Ovary (tissue), 9 donors: ENCODE measurements around the gene RETN. TPM values are rescaled to one million over a fixed set of nuclear protein-coding genes. Genes with fewer than 3 reads are reported as not detected.

Experiments
- DNase-seq, 5 donors: peaks; one replicate each; pipeline ENCODE4 v3.0.0-alpha.2; 2019 to 2020
- H3K27ac ChIP-seq, 2 donors: fragments of 200-600 bp; one replicate each; pipeline versions ENCODE4 v1.5.1 to v1.8.0; 2019 to 2022
- H3K27me3 ChIP-seq: fragments of 200-600 bp; one replicate; pipeline ENCODE4 v1.8.0; 2022
- H3K36me3 ChIP-seq: fragments of 200-600 bp; sonication (generic); one replicate; pipeline ENCODE4 v1.5.1; 2019
- H3K4me1 ChIP-seq: one replicate; pipeline ENCODE4 v1.8.1; 2013; ENCODE audit warnings: mild to moderate bottlenecking, moderate library complexity; ENCODE audit not compliant: insufficient read depth
- H3K4me3 ChIP-seq: fragments of 200-600 bp; sonication (generic); one replicate; pipeline ENCODE4 v1.5.1; 2017
- H3K9me3 ChIP-seq, 2 donors: fragments of 200-600 bp in 1 of 2; sonication (generic) in 1 of 2; one replicate each; pipeline versions ENCODE4 v1.5.1 to v1.8.1; 2013 to 2019; ENCODE audit warnings: mild to moderate bottlenecking in 1 of 2, moderate library complexity in 1 of 2
- EP300 ChIP-seq: sonication (generic); formaldehyde crosslinking; IDR thresholded peaks from one replicate; pipeline ENCODE4 v1.6.1; 2017; ENCODE audit warnings: antibody characterized with exemption
- POLR2A ChIP-seq: fragments of 450-650 bp; IDR thresholded peaks from one replicate; pipeline ENCODE4 v1.6.1; 2017; ENCODE audit warnings: antibody characterized with exemption, mild to moderate bottlenecking, moderate library complexity
- WGBS, 3 donors: extraction: QIAGEN DNeasy Blood & Tissue Kit in 1 of 3; methylation state at CpG; one replicate each; pipeline versions ENCODE4 v1.1.5 to v1.1.7; 2013 to 2017; 5-methylcytosine and 5-hydroxymethylcytosine counted together
- intact Hi-C, 4 donors: fragments of 100-400 bp; cut with DNase I; formaldehyde crosslinking; loops; one replicate each; pipeline versions ENCODE4 v1.11.0 to v1.15.1; 2022 to 2023
- polyA plus RNA-seq, 2 donors: library from polyadenylated mRNA; stranded (reverse); fragments of 200-250 nt in 1 of 2; fragments of 350-450 nt in 1 of 2; fragmentation: Illumina TruSeq in 1 of 2; extraction: RNeasy Lipid Tissue Mini Kit (QIAGEN cat#74804) in 1 of 2; gene quantifications; one replicate each; pipeline ENCODE4 v1.2.3, GENCODE V29; 2013 to 2014
- total RNA-seq, 7 donors: library from RNA; depleted of rRNA in 2 of 7; stranded (reverse); fragments of >200 nt in 2 of 7; fragmentation: NEBNext Ultra II Directional in 3 of 7; extraction: Animal tissue kit (Norgen Biotek cat#: 25700) in 3 of 7; gene quantifications; one replicate each; pipeline versions ENCODE4 v1.1.0 to v1.2.4, GENCODE V29; 2016 to 2023
- TF ChIP-seq, protein P1 (sequence below), 3 donors: fragments of 450-650 bp in 2 of 3; fragments of 200-600 bp in 1 of 3; IDR thresholded peaks; one replicate each; pipeline versions ENCODE4 v1.5.1 to v1.8.0; 2016 to 2022; ENCODE audit warnings: antibody characterized with exemption in 3 of 3, mild to moderate bottlenecking in 1 of 3
- donor health status: DM: no; HTN: no; CAD: no; lungs with moderate emphysema.
- donor health status: DM: no; HTN: no; CAD: no.
- donor health status: Bipolar disorder and iron deficiency.
- donor health status: DM: yes; HTN: yes; CAD: no.
- donor health status: DM: no; HTN: no; CAD: no.
- donor health status: DM: yes; HTN: yes; CAD: no.

The RETN gene
- total and polyA plus RNA-seq, 9 donors, result 0.46 to 0.52 (median 0.48) TPM; not detected in 6

DNA sequence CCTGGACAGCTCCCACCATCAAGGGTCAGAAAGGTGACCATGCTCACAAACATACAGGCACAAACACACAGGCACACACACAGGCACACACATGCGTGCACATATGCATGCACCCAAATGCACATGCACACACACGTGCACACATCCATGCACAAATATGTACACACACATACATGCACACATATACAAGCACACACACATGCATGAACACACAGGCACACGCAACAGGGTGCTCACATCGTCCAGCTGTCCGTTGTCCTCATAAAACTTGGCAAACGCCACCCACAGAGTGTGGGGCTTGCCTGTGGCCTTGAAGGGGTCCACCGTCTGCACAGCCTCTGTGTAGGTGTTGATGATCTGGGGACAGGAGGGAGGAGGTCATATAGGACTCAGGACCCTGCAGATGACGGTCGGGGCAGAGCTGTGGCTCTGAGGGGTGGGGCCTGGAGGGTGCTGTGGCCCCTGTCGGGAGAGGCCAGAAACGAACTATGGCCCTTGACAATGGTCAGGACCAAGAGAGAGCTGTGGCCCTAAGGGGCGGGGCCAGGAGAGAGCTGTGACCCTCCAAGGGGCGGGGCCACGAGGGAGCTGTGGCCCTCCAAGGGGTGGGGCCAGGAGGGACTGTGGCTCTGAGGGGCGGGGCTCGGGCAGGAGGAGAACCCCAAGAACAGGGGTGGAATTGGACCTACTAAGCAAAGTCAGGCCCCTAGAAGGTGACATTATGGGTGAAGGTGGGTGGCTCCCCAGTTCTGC, 45.7 kb upstream of the RETN start:
- no peaks in the 10 kb centered on the region for H3K36me3 ChIP-seq

DNA sequence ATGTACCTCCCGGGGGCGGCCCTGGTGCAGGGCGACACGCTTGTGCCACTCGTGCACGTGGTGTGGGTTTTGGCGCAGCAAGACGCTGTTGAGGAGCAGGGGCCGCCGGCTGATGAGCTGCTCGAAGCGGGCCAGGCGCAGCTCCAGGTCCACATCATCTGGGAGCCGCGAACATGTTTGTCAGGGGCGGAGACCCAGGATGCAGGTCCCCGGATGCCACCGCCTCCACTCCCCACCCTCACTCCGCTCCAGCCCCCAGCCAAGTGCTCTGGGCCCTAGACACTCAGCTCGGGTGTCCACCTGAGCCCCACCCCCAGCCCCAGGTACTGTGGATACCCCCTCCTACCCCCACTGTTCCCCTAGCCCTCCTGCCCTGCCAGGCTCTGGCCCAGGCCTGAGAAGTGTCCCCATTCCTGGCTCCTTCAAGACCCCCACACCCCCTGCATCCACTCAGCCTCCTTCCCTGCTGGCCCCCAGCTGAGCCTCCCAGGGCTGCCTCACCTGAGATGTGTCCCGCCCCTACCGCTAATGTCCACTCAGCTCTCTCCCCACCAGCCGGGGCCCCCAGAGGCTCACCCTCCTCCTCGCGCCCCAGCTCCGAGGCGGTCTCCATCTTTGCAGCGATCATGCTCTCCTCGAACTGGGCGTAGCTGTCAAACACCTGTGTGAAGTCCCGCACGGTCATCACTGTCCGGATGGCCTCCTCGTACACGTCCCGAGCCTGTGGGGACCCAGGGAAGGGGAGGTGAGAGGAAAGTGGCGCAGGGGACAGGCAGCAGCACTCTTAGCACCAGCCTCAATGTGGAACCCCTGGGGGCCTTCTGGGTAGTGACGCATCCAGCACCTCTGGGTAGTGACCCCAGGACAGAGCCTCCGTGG, 44.9 kb upstream of the RETN start:
- no peaks in the 10 kb centered on the region for H3K9me3 ChIP-seq
- no peak for DNase-seq
- intact Hi-C loops, result no loop called here
- no peak overlapping the region for H3K4me3 ChIP-seq
- TF ChIP-seq, protein P1, sequence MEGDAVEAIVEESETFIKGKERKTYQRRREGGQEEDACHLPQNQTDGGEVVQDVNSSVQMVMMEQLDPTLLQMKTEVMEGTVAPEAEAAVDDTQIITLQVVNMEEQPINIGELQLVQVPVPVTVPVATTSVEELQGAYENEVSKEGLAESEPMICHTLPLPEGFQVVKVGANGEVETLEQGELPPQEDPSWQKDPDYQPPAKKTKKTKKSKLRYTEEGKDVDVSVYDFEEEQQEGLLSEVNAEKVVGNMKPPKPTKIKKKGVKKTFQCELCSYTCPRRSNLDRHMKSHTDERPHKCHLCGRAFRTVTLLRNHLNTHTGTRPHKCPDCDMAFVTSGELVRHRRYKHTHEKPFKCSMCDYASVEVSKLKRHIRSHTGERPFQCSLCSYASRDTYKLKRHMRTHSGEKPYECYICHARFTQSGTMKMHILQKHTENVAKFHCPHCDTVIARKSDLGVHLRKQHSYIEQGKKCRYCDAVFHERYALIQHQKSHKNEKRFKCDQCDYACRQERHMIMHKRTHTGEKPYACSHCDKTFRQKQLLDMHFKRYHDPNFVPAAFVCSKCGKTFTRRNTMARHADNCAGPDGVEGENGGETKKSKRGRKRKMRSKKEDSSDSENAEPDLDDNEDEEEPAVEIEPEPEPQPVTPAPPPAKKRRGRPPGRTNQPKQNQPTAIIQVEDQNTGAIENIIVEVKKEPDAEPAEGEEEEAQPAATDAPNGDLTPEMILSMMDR (IDR thresholded peaks at IDR 0.05), result no peak
- no peak for TF ChIP-seq POLR2A
- no peak for TF ChIP-seq EP300
- 89 to 91% (median 89%) methylated on average over 39 of the region's 39 CpGs for WGBS, 3 donors
- peaks cover 7% of the 10 kb centered on the region for H3K4me1 ChIP-seq
- H3K27ac ChIP-seq, result no peak overlapping the region
- H3K36me3 ChIP-seq, result no peaks in the 10 kb centered on the region
- no peaks in the 10 kb centered on the region for H3K27me3 ChIP-seq

More for the DNA sequence above, 45.7 kb upstream of the RETN start:
- WGBS, 3 donors, result 76 to 84% (median 76%) methylated on average over 16 of the region's 16 CpGs
- Histone ChIP-seq H3K27ac (no peak overlapping the region), H3K27me3 (no peaks in the 10 kb centered on the region), H3K4me3 (no peak overlapping the region), H3K4me1 (peaks cover 3% of the 10 kb centered on the region), H3K9me3 (no peaks in the 10 kb centered on the region)
- DNase-seq, result no peak
- TF ChIP-seq EP300 (no peak), POLR2A (no peak)
- TF ChIP-seq, protein P1 (IDR thresholded peaks at IDR 0.05), result no peak
- intact Hi-C loops, result no loop called here

DNA sequence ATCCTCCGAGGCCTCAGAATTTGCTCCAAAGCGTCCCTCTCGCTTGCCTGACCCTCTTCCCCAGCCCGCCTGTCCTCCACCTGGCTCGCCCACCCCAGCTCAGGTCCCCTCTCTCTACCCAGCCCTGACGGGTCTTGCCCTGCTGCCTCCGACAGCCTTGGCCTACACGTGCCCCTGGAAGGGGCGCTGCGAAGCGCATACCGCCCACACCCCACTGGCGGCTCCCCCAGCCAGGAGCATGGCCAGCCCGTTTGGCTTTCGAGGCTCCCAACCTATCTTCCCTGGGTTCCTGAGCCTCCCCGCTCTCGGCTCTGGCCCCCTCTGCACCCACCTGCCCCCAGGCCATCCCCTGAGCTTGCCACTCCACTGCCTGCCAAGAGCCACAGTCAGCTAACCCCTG, 44.0 kb upstream of the RETN start:
- Histone ChIP-seq H3K4me3 (no peak overlapping the region), H3K9me3 (no peaks in the 10 kb centered on the region), H3K27me3 (no peaks in the 10 kb centered on the region), H3K36me3 (no peaks in the 10 kb centered on the region), H3K4me1 (peaks cover 7% of the 10 kb centered on the region), H3K27ac (no peak overlapping the region)
- no peak for DNase-seq
- WGBS, 3 donors, result 79 to 82% (median 81%) methylated on average over 16 to 17 of the region's 17 CpGs
- intact Hi-C loops, result no loop called here
- TF ChIP-seq, protein P1 (IDR thresholded peaks at IDR 0.05), result no peak
- no peak for TF ChIP-seq EP300
- TF ChIP-seq POLR2A, result no peak

DNA sequence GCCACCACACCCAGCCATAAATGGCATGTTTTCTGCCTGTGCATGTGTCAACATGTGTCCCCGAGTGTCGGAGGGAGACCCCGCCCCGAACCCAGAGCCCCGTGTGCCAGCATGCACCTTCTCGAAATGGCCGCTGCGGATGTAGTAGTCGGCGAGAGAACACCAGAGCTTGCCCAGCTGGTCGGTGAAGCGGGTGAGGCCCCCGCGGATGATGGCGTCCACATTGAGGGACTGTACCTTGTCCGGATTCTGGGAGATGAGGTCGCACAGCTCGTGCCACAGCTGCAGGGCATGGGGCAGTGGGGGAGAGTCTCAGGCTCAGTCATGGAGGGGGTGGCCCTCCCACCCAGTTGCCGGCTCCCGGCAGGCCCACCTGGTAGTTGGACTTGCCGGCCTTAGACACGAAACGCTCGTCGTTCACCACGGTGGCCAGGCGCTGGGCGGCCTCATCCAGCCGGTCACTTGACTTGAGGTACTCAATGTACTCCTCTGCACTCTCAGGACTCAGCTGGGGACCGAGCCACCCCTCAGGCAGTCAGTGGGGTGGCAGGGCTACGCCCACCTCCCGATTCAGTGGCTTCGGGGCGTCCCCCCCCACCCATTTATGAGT, 43.0 kb upstream of the RETN start:
- TF ChIP-seq, protein P1 (IDR thresholded peaks at IDR 0.05), result no peak
- TF ChIP-seq POLR2A (no peak), EP300 (no peak)
- Histone ChIP-seq H3K27me3 (no peaks in the 10 kb centered on the region), H3K9me3 (no peaks in the 10 kb centered on the region), H3K36me3 (no peaks in the 10 kb centered on the region), H3K4me1 (peaks cover 13% of the 10 kb centered on the region), H3K4me3 (no peak overlapping the region), H3K27ac (no peak overlapping the region)
- intact Hi-C loops, result no loop called here
- no peak for DNase-seq
- WGBS, 3 donors, result 94 to 95% (median 94%) methylated on average over 34 of the region's 34 CpGs
